ENCODE results near the gene YIPF5.

The YIPF5 gene

DNA sequence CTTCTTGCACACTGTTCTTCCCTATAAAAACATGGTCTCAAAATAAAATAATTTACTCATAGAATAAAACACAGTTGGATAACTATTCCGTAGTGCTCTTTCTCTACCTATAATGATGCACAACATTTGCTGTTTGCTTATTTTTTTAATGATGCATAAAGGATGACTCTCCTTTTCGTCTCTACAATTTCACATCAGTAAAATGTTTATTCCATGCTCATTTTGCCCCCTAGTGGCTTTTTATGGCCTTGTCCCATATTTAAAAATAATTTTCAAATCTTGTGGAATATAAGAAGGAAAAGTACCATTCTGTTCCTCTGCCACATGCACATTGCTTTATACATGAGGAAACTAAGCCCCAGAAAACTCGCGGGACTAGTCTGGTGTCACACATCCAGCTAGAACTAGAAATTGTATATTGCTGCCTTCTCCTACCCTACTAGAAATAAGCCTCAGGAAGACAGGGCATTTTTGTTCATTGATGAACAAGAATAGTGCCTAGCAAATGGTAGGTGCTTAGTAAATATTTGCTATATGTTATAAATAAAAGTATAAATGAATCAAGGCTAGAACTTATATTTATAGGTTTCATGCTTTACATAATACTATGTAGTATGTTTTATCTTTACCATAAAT, 12.9 kb upstream of the YIPF5 start:
- FAIRE-seq (no peak), DNase-seq (ENCODE audit: insufficient read length, low spot score) (no peak)

DNA sequence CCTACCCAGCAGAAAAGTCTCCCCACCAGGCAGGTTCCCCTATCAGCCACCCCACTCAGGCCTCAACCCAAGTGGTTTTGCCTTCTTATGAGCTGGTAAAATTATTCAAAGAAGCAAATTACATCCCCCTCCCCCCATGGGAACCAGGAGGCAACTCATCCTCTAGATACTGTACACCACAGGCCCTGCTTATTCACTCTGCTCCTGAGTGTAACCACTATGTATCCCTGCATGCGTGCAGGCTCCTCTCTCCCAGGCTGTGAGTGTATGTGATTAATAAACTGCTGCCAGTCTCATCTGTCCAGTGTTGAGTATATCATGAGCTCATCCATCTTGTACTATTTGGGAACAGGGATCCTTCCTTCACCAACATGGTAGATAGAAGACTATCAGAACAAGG, 8.8 kb upstream of the YIPF5 start:
- FAIRE-seq (no peak), DNase-seq (ENCODE audit: insufficient read length, low spot score) (no peak)

DNA sequence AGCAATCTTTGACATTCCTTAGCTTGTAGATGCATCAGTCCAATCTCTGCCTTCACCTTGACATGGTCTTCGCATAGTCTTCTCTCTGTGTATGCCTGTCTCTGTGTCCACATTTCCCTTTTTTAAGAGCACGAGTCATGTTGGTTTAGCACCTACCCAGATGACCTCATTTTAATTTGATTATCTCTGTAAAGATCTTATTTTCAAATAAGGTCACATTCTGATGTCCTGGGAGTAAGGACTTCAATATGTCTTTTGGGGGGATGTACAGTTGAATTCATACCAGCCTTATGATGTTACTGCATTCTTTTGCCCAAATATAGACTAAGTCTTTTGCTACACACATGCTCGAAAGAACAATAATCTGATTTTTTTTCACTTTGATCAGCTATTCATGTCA, 7.1 kb upstream of the YIPF5 start:
- no peak for DNase-seq (ENCODE audit: insufficient read length, low spot score)
- no peak for FAIRE-seq

DNA sequence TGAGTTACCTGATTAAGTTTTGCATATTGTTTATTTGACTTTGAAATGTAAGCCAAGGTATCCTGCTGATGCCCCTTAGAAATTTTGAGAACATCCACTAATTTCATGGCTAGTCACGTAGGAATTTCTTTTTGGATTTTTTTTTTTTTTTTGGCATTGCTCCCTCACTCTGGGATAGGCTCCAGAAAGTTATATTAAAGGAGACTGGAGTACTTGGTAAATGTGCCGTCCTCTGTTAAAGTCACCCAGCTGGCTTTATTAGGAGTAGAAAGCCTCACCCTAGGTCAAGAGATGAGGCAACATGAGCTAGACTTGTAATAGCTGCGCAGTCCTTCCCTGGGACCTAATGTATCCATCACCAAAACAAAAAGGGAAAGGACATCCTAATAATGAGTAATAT, 3.3 kb upstream of the YIPF5 start:
- DNase-seq (ENCODE audit: insufficient read length, low spot score): no peak
- no peak for FAIRE-seq

DNA sequence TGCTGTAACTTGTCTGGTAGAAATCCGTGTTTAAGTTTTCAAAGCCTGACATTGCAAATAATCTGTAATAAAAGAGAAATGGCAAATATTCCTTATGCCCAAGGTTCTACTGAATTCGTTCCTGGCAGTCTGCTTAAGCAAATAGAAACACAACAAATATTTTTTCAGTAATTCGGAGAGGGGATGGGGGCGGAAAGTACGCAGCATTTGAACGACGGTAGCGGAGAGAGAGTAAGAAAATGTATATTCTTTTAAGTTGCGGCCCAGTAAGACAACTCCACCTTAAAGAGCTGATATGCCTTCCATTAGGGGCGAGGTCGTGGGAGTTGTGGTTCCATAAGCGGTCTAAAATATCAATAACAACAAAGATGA, 569 bp downstream of the YIPF5 start:
- DNase-seq (ENCODE audit: insufficient read length, low spot score) (no peak), FAIRE-seq (no peak)

DNA sequence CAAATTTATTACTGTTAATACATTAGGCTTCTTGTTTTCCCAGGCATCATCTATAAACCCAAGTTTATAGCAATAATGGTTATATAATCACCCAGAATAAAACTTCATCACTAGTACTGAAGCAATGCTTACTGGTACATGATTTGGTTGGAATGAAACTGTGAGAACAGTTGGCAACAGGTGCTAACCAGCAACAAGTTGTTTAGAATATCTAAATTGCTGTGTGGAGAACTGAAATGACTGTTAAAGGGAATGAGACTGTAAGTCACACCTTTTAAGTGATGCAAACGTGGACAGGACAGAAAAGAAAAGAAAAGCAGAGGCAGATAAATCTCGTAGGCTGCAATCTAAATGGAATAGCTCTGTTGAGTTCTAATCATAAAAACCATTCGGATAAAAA, 2.5 kb downstream of the YIPF5 start:
- FAIRE-seq (no peak), DNase-seq (ENCODE audit: insufficient read length, low spot score) (no peak)

DNA sequence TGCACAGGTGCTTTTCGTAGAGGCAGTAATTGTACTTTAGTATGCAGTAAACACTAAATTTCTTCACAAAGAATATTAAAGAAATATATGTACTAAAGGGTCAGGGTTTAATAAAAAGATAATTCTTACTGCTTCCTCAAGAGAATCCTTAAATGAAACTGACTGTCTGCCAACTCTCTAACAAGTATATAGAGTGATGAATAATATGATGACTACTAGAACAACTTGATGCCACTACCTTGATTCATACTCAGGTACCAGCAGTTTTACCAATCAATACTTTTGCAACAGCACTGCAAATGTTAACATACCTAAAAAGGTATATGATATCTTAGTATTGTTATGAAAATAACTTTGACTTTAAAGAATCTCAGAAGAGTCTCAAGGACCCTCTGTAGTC, 3.8 kb downstream of the YIPF5 start:
- no peak for DNase-seq (ENCODE audit: insufficient read length, low spot score)
- no peak for FAIRE-seq

DNA sequence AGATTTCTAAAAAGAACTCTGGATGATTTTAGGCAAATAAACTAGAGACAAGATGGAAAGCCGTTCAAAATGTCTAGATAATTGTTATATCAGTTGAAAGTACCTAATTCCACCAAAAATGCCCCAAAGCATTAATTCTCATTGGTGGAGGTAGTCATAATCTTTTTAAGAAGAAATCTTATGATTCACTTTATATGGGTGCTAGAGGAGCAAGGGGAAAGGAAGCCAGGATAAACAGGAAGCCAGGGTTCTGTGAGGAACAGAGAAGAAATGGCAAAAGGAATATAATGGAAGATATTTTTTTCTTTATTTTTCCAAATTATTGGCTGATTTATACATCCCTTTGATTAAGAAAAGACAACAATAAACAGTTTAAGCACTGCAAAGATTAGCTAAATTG, 7.8 kb downstream of the YIPF5 start:
- no peak for DNase-seq (ENCODE audit: insufficient read length, low spot score)
- FAIRE-seq: no peak

DNA sequence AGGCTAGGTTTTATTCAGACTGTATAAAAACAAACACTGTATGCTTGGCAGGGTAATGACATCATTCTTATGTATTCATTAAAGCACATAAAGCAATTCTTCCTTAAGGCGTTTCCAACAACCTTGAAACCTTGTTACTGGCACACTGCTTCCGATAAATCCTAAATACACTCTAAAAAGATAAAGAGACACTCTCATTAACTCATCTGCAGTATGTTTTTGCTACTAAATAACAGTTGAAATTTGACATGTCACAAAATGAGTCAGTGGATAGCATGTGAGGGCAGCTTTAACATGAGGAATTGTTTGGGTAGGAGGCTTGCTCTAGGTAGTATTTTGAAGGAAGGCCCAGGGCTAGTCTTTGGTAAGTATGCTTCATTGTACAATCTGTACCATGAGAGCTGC, 13.7 kb downstream of the YIPF5 start:
- no peak for DNase-seq (ENCODE audit: insufficient read length, low spot score)
- no peak for FAIRE-seq

DNA sequence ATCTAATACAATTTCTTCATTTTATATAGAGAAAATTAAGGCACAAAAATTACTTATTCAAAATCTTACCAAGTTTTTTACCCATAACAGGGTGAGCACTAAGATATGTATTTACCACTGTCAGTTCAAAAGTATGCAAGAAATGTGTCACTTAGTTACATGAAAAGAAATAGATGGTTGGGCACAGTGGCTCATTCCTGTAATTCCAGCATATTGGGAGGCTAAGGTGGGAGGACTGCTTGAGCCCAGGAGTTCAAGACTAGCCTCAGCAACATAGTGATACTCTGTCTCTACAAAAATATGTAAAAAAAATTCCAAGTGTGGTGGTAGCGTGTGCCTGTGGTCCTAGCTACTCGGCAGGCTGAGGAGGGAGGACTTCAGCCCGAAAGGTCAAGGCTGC, 19.4 kb downstream of the YIPF5 start:
- no peak for DNase-seq (ENCODE audit: insufficient read length, low spot score)

DNA sequence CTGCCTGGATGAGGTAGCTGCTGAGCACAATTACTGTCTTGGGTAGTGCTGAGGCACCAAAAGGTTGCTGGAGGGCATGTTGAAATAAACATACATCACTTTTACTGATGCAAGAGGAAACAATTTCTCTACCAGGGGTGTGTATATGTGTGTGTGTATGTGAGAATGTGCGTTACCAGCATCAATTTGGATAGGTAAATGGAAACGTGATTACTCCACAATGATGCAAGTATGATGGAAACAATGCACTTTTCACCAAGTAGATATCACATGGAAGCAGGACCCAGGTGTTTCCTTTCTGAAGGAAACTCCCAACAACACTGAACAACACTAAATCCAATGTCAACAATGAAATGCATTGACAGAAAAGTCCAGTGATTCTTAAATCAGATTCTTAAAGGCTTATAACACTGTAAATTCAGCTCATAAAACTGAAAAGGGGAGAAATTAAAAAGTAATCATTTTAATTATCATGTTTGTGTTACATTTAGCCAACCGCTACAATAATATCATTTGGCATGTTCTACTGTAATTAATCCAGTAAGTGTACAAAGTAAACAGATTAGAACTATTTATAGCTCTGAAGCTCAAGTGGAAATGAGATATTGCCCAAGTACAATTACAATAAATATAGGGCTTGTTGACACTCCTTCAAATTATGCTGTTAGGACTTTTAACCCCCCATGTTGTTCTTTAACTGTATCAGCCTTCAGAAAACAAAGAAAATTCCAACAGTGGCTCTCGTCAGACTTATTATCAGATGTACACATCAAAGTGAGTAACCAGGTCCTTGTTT, 25.3 kb downstream of the YIPF5 start:
- no peak for DNase-seq (ENCODE audit: insufficient read length, low spot score)

More for the DNA sequence above, 19.4 kb downstream of the YIPF5 start:
- no peak for FAIRE-seq

DNA sequence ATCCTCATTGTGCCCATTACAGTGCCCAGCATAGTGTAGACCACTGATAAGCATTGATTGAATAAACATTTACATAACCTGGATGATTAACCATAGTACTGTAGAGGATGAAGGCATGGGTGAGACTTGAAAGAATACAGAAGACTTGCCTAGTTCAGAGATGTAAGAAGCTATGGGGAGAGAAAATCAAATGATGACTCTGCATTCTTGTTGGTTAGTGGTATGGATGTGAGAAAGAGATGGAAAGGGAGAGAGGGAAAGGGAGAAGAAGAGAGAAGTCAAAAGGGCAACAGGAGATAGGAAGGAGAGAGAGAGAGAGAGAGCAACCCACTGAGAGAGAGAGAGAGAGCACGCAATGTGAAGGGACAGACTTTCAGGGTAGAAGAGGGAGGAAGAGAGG, 26.8 kb downstream of the YIPF5 start:
- DNase-seq (ENCODE audit: insufficient read length, low spot score) (no peak), FAIRE-seq (no peak)

More for the DNA sequence above, 25.3 kb downstream of the YIPF5 start:
- no peak for FAIRE-seq

DNA sequence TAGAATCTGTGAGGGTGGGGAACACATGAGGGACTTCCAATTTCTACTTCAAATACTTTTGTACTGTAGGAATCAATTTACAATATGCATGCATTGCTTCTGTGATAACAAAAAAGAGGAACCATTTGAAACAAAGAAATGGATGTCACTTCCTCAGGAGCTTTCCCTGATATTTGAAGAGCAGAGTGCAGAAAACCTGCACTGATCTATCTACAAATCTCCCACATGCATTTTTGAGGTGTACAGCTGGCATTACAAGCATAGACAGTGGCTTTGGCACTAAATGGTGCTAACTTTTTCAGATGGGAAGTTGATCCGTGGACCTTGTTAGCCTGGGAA, 27.7 kb downstream of the YIPF5 start:
- DNase-seq (ENCODE audit: insufficient read length, low spot score) (no peak), FAIRE-seq (no peak)

DNA sequence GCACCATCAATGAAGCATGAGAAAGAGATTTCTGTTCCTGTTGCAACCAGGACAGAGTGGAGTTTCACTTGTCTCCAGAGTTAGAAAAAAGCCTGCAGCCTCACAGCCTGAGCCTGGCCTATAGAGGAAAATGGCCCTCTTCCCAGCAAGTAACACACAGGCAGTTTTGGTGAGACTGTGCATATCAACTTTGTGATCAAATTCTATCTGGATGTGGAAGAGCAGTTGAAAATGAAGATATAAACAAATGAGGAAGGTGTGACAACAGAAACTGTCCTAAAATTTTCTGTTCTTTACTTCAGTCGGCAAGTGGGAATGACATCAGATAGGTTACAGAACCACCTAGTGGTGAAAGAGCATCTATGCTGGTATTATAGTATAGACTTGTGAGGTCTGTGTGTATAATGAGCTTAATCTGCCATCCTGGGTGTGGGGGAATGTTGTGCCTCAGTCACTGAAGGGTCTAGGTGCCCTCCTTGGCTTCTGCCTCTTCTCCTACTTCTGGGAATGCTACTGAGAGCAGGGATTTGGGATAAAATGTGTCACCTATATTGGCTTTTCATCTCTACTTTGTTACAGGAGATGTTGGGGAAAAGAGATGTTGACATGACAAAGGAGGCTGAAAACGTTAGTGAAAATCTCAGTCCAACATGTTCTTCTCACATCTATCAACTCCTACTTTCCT, 28.2 kb downstream of the YIPF5 start:
- DNase-seq (ENCODE audit: insufficient read length, low spot score) (peak; percentile 39), FAIRE-seq (no peak)

DNA sequence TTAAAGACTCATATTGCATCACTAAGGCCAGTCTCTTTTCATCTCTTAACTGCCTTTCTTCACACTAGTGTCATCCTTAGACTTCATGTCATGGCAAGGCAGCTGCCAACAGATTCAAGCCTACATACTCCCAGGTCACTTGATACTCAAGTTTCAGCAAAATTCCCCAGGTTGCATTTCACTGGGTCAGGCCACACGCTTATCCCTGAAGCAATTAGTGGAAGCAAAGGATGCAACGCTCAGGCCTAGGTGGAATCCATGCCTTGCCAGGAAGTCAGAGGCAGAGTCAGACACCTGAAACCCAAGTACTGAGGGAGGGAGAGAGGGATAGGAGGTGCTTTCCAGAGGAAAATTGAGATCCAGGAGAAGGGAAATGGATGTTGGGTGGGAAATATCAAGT, 28.9 kb downstream of the YIPF5 start:
- DNase-seq (ENCODE audit: insufficient read length, low spot score) (no peak), FAIRE-seq (no peak)

DNA sequence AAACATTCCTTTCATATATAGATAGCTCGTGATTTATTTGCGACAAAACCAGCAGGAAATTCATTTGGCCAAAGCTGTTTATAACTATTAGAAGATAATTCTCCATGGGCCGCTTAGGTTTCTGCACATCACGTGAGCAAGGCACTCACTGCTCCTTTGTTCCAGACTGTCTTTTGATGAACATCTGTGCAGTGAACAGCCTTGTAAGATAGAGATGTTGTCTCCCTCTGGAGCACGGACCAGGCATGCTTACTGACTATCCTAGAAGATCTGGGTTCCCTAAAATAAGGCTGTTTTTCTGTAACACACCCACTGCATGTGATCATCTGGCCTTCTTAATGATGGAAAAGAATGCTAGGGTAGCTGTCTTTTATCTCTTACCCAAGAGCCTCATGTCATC, 30.9 kb downstream of the YIPF5 start:
- FAIRE-seq (no peak), DNase-seq (ENCODE audit: insufficient read length, low spot score) (no peak)

DNA sequence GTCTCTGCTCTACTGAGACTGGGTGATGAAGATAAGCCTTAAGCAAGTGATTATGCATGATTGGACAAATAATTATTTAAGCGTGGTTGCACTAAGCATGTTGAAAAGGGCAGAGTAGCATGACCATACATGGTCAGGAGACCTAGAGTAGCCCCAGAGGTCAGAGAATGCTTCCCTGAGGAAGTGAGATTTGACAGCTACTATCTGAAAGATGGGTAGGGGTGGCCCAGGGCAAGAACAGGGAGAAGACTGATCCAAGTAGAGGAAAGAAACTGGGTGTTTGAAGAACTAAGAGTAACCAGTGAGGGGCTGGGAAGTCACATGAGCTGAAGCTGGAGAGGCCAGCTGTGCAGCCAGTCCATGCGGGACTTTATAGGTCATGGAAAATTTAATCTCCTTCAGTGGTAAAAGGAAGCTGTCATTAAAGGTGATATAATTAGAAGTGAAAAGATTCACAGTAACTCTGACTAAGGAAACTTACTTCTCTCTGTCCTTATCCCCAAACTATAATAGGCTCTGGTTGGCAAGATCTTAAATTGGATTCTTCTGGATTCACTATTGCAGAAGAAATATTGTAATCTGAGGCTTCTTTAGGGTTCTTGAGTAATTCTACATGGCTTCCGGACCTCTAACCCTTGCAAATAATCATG, 35.2 kb downstream of the YIPF5 start:
- no peak for FAIRE-seq
- no peak for DNase-seq (ENCODE audit: insufficient read length, low spot score)

DNA sequence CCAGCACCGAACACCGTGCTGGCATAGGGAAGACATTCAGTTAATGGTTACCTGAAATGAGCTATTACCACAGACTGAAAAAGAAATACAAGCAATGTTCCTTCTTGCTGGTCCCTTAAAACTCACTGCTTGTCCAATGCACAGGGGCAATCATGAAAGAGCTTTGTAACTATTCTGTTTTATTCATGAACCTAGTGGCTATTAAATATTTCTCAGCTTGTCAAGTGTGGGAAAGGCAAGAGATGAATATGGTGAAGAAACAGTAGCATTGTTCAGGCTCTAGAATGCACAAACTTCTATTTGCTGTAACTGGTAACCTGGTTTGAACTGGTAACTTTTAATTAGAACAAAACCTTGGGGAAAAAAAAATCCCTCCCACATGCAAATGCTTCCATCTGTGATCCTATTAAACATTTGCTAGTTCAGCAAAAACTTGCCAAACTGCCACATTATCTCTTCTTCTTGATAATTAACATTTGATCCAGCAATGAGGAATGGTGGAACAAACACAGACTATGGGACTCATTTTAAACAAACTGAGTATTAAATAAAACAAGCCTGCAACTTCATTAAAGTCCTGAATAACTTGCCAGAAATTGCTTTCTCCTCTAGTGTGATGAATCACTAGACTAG, 36.1 kb downstream of the YIPF5 start:
- no peak for DNase-seq (ENCODE audit: insufficient read length, low spot score)
- FAIRE-seq: no peak

DNA sequence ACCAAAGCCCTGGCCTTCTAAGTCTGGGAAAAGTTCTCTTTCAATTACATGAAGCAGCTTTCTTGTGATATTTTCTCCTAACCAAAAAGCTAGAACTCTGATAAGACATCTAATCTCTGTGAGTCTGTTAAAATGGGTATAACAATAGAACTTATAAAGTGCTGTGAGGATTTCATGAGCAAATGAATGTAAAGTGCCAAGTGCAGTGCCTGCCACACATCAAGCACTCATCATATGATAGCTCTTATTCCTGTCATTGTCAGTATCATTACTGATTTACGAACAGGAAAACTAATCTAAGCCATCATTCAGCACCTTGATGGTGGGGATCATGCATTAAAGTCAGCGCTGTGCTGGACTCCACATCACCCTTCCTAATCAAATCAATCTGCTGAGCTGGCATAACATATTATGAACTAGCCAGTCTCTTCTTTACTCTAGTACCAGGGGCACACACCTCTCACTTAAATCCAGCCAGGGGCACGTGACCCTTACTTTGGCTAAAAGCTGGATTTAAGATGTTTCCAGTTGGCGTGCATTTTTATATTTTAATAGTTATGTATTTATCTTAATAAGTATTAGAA, 37.3 kb downstream of the YIPF5 start:
- FAIRE-seq (peak; percentile 38), DNase-seq (ENCODE audit: insufficient read length, low spot score) (no peak)

DNA sequence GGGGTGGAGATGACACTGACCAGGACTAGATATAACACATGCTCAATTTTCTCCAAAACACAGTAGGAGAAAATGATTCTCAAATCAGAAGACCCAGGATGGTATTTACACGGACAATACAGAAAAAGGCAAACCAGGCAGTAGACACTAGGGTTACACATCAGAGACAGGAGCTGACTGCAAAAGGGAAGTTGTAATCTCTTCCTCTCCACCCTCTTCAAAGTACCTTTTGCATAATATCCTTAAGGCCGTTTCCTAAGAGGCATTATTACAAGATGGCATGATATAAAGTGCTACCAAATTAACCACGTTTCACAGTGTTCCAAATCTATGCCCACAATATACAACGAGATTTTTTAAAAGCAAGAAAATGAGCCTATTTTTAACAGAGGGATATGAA, 39.2 kb downstream of the YIPF5 start:
- DNase-seq (ENCODE audit: insufficient read length, low spot score) (no peak), FAIRE-seq (no peak)

DNA sequence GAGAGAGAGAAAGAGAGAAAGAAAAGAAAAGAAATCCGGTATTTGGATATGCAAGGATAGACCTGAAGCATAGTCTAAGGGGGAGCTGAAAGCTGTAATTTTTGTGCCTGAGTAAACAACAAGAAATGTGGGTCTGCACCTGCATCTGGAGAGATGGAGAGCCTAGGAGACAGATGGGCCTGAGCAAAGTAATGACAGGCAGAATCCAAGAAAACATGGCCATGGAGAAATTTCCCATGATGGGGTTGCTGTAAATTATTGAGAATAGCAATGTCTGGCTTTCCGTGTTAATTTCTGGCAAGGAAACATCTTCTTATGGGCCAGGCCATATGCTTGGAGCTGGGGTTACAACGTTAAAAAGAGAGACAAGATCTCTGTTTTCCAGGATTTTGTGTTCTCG, 40.2 kb downstream of the YIPF5 start:
- no peak for FAIRE-seq
- DNase-seq (ENCODE audit: insufficient read length, low spot score): no peak
